ENCODE measurements around the gene CALCOCO1.
"Not testable (repeated sequence)": the region's sequence is repeated elsewhere in the genome, so short reads cannot be mapped to it uniquely, and the experiment has no call there.

Gene CALCOCO1

GRCh38 chr12:53686436-53686835, 40.8 kb downstream of the CALCOCO1 start:
- no peaks in the 10 kb centered on the region for H3K4me1 ChIP-seq (ENCODE audit: control insufficient read depth, insufficient read depth, low read length)
- H3K9ac ChIP-seq (ENCODE audit: low read depth, low read length) = no peak overlapping the region
- no peaks in the 10 kb centered on the region for H3K36me3 ChIP-seq (ENCODE audit: control insufficient read depth, insufficient read depth, low read length)
- H3K9me3 ChIP-seq (ENCODE audit: control insufficient read depth, insufficient read depth, low read length) = no peaks in the 10 kb centered on the region
- peaks cover 2% of the 10 kb centered on the region for H3K27me3 ChIP-seq (ENCODE audit: control insufficient read depth, insufficient read depth, low read length)
- H3K4me3 ChIP-seq (ENCODE audit: low read depth, low read length) = no peak overlapping the region

DNA sequence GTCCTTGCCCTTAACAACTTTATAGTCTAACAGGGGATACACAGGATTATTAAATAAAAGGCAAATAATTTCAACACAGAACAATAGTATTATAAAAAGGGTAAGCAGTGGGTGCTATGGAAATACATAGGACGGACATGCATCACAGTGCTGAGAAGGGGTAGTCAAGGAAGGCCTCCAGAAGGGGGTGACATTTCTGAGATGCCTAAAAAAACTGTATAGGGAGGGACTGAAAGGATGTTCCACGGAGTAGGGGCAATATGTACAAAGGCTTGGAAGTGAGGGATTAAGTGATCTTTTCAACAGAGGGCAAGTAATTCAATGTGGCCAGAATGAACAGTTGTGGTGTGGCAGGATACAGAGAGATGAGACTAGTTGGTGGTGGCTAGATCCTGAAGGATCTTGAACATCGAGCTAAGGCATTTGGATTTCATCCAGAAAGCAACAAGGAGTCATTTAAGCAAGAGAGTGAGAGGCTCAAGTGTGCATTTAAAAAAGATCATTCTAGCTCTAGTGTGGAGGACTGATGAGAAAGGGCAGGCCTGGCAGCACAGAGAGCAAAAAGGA, 42.5 kb downstream of the CALCOCO1 start:
- Histone ChIP-seq H3K9ac (ENCODE audit: low read depth, low read length) (no peak overlapping the region), H3K4me1 (ENCODE audit: control insufficient read depth, insufficient read depth, low read length) (no peaks in the 10 kb centered on the region), H3K36me3 (ENCODE audit: control insufficient read depth, insufficient read depth, low read length) (no peaks in the 10 kb centered on the region), H3K4me3 (ENCODE audit: low read depth, low read length) (no peak overlapping the region), H3K9me3 (ENCODE audit: control insufficient read depth, insufficient read depth, low read length) (no peaks in the 10 kb centered on the region), H3K27me3 (ENCODE audit: control insufficient read depth, insufficient read depth, low read length) (peaks cover under 1% of the 10 kb centered on the region)

DNA sequence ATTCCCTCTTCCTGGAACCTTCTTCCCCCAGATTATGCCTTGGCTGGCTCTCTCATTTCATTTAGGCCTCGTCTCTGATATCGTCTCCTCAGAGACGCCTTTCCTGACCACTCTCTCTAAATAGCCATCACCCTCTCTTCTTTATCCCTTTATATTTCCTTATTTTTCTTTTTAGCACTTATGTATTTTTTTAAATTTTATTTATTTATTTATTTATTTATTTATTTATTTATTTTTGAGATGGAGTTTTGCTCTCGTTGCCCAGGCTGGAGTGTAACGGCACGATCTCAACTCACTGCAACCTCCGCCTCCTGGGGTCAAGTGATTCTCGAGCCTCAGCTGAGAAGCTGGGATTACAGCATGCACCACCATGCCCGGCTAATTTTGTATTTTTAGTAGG, 43.3 kb downstream of the CALCOCO1 start:
- Histone ChIP-seq H3K36me3 (ENCODE audit: control insufficient read depth, insufficient read depth, low read length) (no peaks in the 10 kb centered on the region), H3K27me3 (ENCODE audit: control insufficient read depth, insufficient read depth, low read length) (peaks cover 6% of the 10 kb centered on the region), H3K4me3 (ENCODE audit: low read depth, low read length) (no peak overlapping the region), H3K9me3 (ENCODE audit: control insufficient read depth, insufficient read depth, low read length) (no peaks in the 10 kb centered on the region), H3K4me1 (ENCODE audit: control insufficient read depth, insufficient read depth, low read length) (no peaks in the 10 kb centered on the region), H3K9ac (ENCODE audit: low read depth, low read length) (no peak overlapping the region)

- H3K4me1 ChIP-seq (ENCODE audit: control insufficient read depth, insufficient read depth, low read length) = no peaks in the 10 kb centered on the region
- no peaks in the 10 kb centered on the region for H3K9me3 ChIP-seq (ENCODE audit: control insufficient read depth, insufficient read depth, low read length)
- H3K9ac ChIP-seq (ENCODE audit: low read depth, low read length) = no peak overlapping the region
- no peaks in the 10 kb centered on the region for H3K36me3 ChIP-seq (ENCODE audit: control insufficient read depth, insufficient read depth, low read length)
- no peak overlapping the region for H3K4me3 ChIP-seq (ENCODE audit: low read depth, low read length)
- H3K27me3 ChIP-seq (ENCODE audit: control insufficient read depth, insufficient read depth, low read length) = peaks cover 9% of the 10 kb centered on the region
Observed at GRCh38 chr12:53683494-53683893, 43.8 kb downstream of the CALCOCO1 start.

DNA sequence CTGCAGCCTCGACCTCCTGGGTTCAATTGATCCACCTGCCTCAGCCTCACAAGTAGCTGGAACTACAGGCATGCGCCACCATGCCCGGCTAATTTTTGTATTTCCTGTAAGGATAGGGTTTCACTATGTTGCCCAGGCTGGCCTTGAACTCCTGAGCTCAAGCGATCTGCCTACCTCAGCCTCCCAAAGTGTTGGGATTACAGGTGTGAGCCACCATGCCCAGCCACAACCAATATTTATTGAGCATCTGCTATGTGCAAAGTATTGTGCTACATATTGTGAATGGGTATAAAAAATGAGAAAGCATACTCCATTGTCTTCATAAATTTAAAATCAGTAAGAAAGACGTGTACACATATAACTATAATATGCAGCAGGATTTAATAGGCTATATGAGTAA, 47.2 kb downstream of the CALCOCO1 start:
- H3K4me1 ChIP-seq (ENCODE audit: control insufficient read depth, insufficient read depth, low read length); H3K4me3 ChIP-seq (ENCODE audit: low read depth, low read length); H3K36me3 ChIP-seq (ENCODE audit: control insufficient read depth, insufficient read depth, low read length); H3K9me3 ChIP-seq (ENCODE audit: control insufficient read depth, insufficient read depth, low read length); H3K9ac ChIP-seq (ENCODE audit: low read depth, low read length): not testable (repeated sequence)
- H3K27me3 ChIP-seq (ENCODE audit: control insufficient read depth, insufficient read depth, low read length) = peaks cover 17% of the 10 kb centered on the region

GRCh38 chr12:53677800-53678148, 49.5 kb downstream of the CALCOCO1 start:
- Histone ChIP-seq H3K4me3 (ENCODE audit: low read depth, low read length) (peak overlapping the region; percentile 85), H3K9me3 (ENCODE audit: control insufficient read depth, insufficient read depth, low read length) (no peaks in the 10 kb centered on the region), H3K9ac (ENCODE audit: low read depth, low read length) (no peak overlapping the region)

DNA sequence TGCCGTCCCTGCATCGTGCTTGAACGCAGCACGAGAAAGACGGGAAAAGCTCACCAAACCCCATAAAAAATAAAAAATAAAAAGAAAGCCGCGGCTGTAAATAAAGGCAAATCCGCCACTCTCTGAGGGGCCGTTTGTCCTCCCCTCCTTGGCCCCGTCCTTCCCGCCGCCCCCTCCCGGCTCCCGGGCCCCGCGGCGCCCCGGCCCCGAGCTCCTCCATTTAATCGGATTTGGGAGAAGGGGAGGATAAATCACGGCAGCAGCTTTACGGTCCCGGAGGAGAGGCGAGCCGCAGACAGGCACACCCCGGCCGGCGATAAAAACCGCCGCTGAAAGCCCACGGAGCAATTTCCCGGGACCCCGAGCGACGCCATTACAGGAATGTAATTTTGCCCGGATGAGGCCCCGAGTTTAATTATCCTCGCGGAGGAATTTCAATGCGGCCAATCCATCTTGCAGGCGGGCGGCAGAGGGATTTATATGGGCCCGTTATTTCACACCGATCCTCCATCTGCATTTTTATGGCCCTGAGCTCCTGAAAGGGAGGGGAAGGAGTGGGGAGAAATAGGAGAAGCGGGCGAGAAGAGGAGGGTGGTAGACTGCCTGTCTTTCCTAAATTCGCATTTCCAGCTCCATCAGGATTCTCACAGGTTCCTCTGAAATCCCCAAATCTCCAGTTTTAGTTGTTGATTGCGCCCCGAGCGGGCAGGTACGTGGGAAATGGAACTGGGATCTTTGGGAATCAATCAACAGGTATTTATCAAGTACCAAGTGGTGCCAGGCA, 50.0 kb downstream of the CALCOCO1 start:
- H3K27me3 ChIP-seq (ENCODE audit: control insufficient read depth, insufficient read depth, low read length) = peaks cover 17% of the 10 kb centered on the region
- no peaks in the 10 kb centered on the region for H3K9me3 ChIP-seq (ENCODE audit: control insufficient read depth, insufficient read depth, low read length)
- peak overlapping the region; percentile 85 for H3K4me3 ChIP-seq (ENCODE audit: low read depth, low read length)
- H3K4me1 ChIP-seq (ENCODE audit: control insufficient read depth, insufficient read depth, low read length) = peaks cover 10% of the 10 kb centered on the region
- H3K9ac ChIP-seq (ENCODE audit: low read depth, low read length) = peak overlapping the region; percentile 56
- H3K36me3 ChIP-seq (ENCODE audit: control insufficient read depth, insufficient read depth, low read length) = no peaks in the 10 kb centered on the region

More at GRCh38 chr12:53677800-53678148, 49.5 kb downstream of the CALCOCO1 start:
- Histone ChIP-seq H3K4me1 (ENCODE audit: control insufficient read depth, insufficient read depth, low read length) (peaks cover 10% of the 10 kb centered on the region), H3K27me3 (ENCODE audit: control insufficient read depth, insufficient read depth, low read length) (peaks cover 17% of the 10 kb centered on the region), H3K36me3 (ENCODE audit: control insufficient read depth, insufficient read depth, low read length) (no peaks in the 10 kb centered on the region)

DNA sequence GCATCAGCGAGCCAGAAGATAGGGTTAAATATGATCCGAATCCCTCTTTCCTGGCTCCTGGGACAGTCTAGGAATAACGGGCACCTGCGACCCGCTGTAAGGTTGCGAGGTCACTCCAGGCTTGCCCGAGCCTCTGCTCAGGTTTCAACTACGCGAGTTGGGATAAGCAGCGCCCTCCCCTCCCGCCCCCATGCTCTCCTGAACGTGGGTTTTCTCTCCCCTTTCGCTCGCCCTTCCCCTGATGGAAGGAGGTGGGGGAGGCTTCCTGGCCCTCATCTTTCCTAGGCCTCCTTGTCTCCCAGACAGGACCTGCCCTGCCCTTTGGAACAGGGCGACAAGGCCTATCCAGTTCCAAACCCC, 50.6 kb downstream of the CALCOCO1 start:
- H3K4me1 ChIP-seq (ENCODE audit: control insufficient read depth, insufficient read depth, low read length) = peaks cover 10% of the 10 kb centered on the region
- H3K36me3 ChIP-seq (ENCODE audit: control insufficient read depth, insufficient read depth, low read length) = peaks cover 2% of the 10 kb centered on the region
- peak overlapping the region; percentile 56 for H3K9ac ChIP-seq (ENCODE audit: low read depth, low read length)
- peak overlapping the region; percentile 85 for H3K4me3 ChIP-seq (ENCODE audit: low read depth, low read length)
- H3K27me3 ChIP-seq (ENCODE audit: control insufficient read depth, insufficient read depth, low read length) = peaks cover 17% of the 10 kb centered on the region
- no peaks in the 10 kb centered on the region for H3K9me3 ChIP-seq (ENCODE audit: control insufficient read depth, insufficient read depth, low read length)

DNA sequence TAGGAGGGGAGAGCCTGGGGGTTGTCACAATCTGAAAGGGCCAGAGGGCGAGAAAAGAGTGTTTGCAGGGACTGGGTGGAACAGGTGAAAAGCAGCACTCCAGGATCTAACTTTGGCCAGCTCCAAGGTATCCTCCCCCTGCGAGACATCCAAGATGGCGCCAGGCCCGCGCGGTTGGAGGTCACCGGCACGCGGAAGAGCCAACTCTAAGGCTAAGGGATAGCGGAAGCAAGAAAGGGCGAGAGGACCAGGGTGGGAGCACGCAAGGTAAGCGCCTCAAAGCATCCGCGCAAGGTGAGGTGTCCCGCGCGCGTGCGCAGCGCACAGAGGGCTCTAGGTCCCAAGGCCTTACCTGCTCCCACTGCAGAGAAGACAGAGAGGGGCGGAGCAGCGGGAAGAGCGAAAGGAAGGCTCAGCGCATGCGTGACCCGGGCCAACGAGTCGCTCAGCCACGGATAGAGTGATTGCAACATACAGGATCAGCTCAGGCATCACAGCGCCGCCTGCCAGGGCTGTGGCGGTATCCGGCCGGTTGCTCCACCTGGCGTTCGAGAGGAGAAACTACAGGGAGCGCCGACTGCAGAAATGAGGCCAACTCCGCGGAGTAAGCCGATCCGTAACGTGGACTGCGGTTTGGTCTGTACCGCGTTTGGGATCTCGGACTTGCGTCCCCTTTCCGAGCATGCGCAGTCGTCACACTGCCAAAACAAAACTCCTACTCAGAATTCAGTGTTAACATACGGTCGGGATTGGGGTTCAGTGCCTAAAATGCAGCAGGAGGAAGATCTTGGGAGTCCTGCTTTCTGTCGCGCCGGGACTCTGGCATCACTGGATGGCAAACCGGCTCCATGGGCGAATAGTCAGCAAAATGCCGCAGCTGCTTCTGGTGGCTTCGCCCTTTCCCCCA, 51.3 kb downstream of the CALCOCO1 start, which contains the start of gene ATP5MC2:
Gene ATP5MC2, minus strand, starts transcription at position 383 of the 907 bp plus-strand sequence. CDS start 3,469 bp downstream, outside the sequence.
- Histone ChIP-seq H3K36me3 (ENCODE audit: control insufficient read depth, insufficient read depth, low read length) (peaks cover 9% of the 10 kb centered on the region), H3K4me1 (ENCODE audit: control insufficient read depth, insufficient read depth, low read length) (peaks cover 10% of the 10 kb centered on the region), H3K27me3 (ENCODE audit: control insufficient read depth, insufficient read depth, low read length) (peaks cover 17% of the 10 kb centered on the region), H3K9ac (ENCODE audit: low read depth, low read length) (peak within 1 kb of the TSS; percentile 88), H3K4me3 (ENCODE audit: low read depth, low read length) (peak within 1 kb of the TSS; percentile 85), H3K9me3 (ENCODE audit: control insufficient read depth, insufficient read depth, low read length) (no peaks in the 10 kb centered on the region)

GRCh38 chr12:53674977-53675700, 52.1 kb downstream of the CALCOCO1 start:
- Histone ChIP-seq H3K9ac (ENCODE audit: low read depth, low read length) (peak overlapping the region; percentile 88), H3K4me3 (ENCODE audit: low read depth, low read length) (peak overlapping the region; percentile 85), H3K4me1 (ENCODE audit: control insufficient read depth, insufficient read depth, low read length) (peaks cover 10% of the 10 kb centered on the region), H3K27me3 (ENCODE audit: control insufficient read depth, insufficient read depth, low read length) (peaks cover 17% of the 10 kb centered on the region), H3K36me3 (ENCODE audit: control insufficient read depth, insufficient read depth, low read length) (peaks cover 13% of the 10 kb centered on the region), H3K9me3 (ENCODE audit: control insufficient read depth, insufficient read depth, low read length) (no peaks in the 10 kb centered on the region)

GRCh38 chr12:53670971-53671370, 56.3 kb downstream of the CALCOCO1 start:
- Histone ChIP-seq H3K27me3 (ENCODE audit: control insufficient read depth, insufficient read depth, low read length) (no peaks in the 10 kb centered on the region), H3K9ac (ENCODE audit: low read depth, low read length) (no peak overlapping the region), H3K9me3 (ENCODE audit: control insufficient read depth, insufficient read depth, low read length) (no peaks in the 10 kb centered on the region), H3K36me3 (ENCODE audit: control insufficient read depth, insufficient read depth, low read length) (peaks cover 36% of the 10 kb centered on the region), H3K4me1 (ENCODE audit: control insufficient read depth, insufficient read depth, low read length) (peaks cover 3% of the 10 kb centered on the region), H3K4me3 (ENCODE audit: low read depth, low read length) (no peak overlapping the region)

All from iPS-15b (cell line).